ENCODE data around the gene SYT17. TPM values are rescaled to one million over a fixed set of nuclear protein-coding genes. Genes with fewer than 3 reads are reported as not detected.

SYT17 gene
- total and polyA plus RNA-seq, 10 of the 15 experiments (the other 5 are each of a cell fraction or from before 2014, with no cell fraction given), result 3.7 to 12.3 (median 5.0) TPM

DNA sequence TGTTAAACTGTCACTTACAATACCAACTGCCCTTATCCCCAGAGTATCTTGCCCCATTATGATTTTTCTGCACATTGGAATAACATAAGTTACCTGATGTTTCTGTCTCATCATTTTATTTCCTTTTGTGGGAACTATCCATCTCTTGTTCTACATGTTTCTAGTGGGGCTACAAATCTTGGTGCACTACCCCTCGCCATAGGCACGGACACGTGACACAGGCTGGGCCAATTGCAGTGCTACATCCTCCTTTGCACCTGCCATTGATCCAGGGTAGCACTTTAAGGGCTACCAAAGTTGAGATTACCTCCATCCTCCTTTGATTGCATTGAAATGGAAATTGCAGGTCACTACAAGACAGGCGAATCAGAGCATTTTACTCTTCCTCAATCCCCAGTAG lies 14.2 kb upstream of the SYT17 start (continued):
- peak; percentile 68 for TF ChIP-seq USF1 (IDR thresholded peaks at IDR 0.05; ENCODE audit: borderline replicate concordance, extremely low read length, insufficient read depth, low read depth, low read length)
- TF ChIP-seq SUZ12 (IDR thresholded peaks at IDR 0.05; ENCODE audit: unreplicated experiment), result no peak
- no peak for TF ChIP-seq PML (IDR thresholded peaks at IDR 0.05; ENCODE audit: low read length)
- TF ChIP-seq ETV6 (conservative IDR thresholded peaks at IDR 0.05 in 1 of 2, IDR thresholded peaks at IDR 0.05 in 1 of 2; ENCODE audit: borderline replicate concordance in 1 of 2, low read depth in 1 of 2), result no peak
- TF ChIP-seq, protein P1, sequence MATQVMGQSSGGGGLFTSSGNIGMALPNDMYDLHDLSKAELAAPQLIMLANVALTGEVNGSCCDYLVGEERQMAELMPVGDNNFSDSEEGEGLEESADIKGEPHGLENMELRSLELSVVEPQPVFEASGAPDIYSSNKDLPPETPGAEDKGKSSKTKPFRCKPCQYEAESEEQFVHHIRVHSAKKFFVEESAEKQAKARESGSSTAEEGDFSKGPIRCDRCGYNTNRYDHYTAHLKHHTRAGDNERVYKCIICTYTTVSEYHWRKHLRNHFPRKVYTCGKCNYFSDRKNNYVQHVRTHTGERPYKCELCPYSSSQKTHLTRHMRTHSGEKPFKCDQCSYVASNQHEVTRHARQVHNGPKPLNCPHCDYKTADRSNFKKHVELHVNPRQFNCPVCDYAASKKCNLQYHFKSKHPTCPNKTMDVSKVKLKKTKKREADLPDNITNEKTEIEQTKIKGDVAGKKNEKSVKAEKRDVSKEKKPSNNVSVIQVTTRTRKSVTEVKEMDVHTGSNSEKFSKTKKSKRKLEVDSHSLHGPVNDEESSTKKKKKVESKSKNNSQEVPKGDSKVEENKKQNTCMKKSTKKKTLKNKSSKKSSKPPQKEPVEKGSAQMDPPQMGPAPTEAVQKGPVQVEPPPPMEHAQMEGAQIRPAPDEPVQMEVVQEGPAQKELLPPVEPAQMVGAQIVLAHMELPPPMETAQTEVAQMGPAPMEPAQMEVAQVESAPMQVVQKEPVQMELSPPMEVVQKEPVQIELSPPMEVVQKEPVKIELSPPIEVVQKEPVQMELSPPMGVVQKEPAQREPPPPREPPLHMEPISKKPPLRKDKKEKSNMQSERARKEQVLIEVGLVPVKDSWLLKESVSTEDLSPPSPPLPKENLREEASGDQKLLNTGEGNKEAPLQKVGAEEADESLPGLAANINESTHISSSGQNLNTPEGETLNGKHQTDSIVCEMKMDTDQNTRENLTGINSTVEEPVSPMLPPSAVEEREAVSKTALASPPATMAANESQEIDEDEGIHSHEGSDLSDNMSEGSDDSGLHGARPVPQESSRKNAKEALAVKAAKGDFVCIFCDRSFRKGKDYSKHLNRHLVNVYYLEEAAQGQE (IDR thresholded peaks at IDR 0.05; ENCODE audit: low read depth, low read length), result no peak
- TF ChIP-seq NFYB (IDR thresholded peaks at IDR 0.05; ENCODE audit: insufficient read depth, low read depth, low read length), result no peak
- no peak for TF ChIP-seq ZNF24 (IDR thresholded peaks at IDR 0.05)
- TF ChIP-seq, protein P2, sequence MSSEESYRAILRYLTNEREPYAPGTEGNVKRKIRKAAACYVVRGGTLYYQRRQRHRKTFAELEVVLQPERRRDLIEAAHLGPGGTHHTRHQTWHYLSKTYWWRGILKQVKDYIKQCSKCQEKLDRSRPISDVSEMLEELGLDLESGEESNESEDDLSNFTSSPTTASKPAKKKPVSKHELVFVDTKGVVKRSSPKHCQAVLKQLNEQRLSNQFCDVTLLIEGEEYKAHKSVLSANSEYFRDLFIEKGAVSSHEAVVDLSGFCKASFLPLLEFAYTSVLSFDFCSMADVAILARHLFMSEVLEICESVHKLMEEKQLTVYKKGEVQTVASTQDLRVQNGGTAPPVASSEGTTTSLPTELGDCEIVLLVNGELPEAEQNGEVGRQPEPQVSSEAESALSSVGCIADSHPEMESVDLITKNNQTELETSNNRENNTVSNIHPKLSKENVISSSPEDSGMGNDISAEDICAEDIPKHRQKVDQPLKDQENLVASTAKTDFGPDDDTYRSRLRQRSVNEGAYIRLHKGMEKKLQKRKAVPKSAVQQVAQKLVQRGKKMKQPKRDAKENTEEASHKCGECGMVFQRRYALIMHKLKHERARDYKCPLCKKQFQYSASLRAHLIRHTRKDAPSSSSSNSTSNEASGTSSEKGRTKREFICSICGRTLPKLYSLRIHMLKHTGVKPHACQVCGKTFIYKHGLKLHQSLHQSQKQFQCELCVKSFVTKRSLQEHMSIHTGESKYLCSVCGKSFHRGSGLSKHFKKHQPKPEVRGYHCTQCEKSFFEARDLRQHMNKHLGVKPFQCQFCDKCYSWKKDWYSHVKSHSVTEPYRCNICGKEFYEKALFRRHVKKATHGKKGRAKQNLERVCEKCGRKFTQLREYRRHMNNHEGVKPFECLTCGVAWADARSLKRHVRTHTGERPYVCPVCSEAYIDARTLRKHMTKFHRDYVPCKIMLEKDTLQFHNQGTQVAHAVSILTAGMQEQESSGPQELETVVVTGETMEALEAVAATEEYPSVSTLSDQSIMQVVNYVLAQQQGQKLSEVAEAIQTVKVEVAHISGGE (CRISPR knock-in tag; IDR thresholded peaks at IDR 0.05), result peak; percentile 64
- TF ChIP-seq MLLT1 (IDR thresholded peaks at IDR 0.05), result no peak

All from GM12878 (cell line).